K562 (cell line): ENCODE measurements around the gene WFIKKN2. TPM values are rescaled to one million over a fixed set of nuclear protein-coding genes. Genes with fewer than 3 reads are reported as not detected.

Source experiments
- ATAC-seq: fragments of 200-7000 bp; cut with Tn5 transposase; 3 replicates; pipeline ENCODE4 v1.9.1; 2020; ENCODE audit warnings: moderate library complexity
- BruUV-seq: library from RNA; stranded (reverse); fragments of 400-500 nt; replicated peaks from 2 replicates; lab custom pipeline; 2021; lab: Mats Ljungman, UMichigan
- CTCF ChIA-PET: fragments of 300-600 bp; formaldehyde crosslinking; extraction: SDS; loops from one replicate; lab custom pipeline; 2021; ENCODE audit warnings: low intra/inter-chr PET ratio; lab: Yijun Ruan, JAX
- POLR2A ChIA-PET: fragments of 300-600, 350-650 bp; sonication (Branson Sonifier 250); formaldehyde crosslinking; extraction: SDS; loops from one replicate; lab custom pipeline; 2021; ENCODE audit warnings: antibody characterized with exemption, inconsistent platforms; lab: Yijun Ruan, JAX
- DNase-seq, 4 experiments: peaks; one replicate each; pipeline versions ENCODE4 v3.0.0 to v3.0.0-alpha.2; 2011 to 2018; ENCODE audit warnings: low spot score in 3 of 4, mixed read lengths in 3 of 4; ENCODE audit errors: extremely low read depth in 1 of 4
- FAIRE-seq: peaks from 2 replicates; lab custom pipeline; 2011; peaks lifted over from hg19 to GRCh38; lab: Jason Lieb, UNC
- H2AFZ ChIP-seq: 2 replicates; pipeline ENCODE4 v1.6.0; 2011; ENCODE audit warnings: low read depth, low read length, control low read depth, inconsistent platforms
- H3K27ac ChIP-seq: fragments of 200-600 bp; 3 replicates; pipeline ENCODE4 v1.8.0; 2011; ENCODE audit warnings: low read depth, mild to moderate bottlenecking, control low read depth, inconsistent platforms, low read length, moderate library complexity, mixed read lengths; ENCODE audit errors: extremely low read depth
- H3K27me3 ChIP-seq, 2 experiments: fragments of 300-600 bp in 1 of 2; 2 replicates in 1 of 2; 3 replicates in 1 of 2; pipeline versions ENCODE4 v1.6.0 to v1.8.0; 2011; ENCODE audit warnings: inconsistent platforms in 2 of 2, low read length in 2 of 2, mild to moderate bottlenecking in 1 of 2, mixed read lengths in 1 of 2, moderate library complexity in 1 of 2; ENCODE audit not compliant: control insufficient read depth in 2 of 2, insufficient read depth in 2 of 2
- H3K36me3 ChIP-seq: fragments of 300-600 bp; 3 replicates; pipeline ENCODE4 v1.8.0; 2011; ENCODE audit warnings: mild to moderate bottlenecking, low read length, inconsistent platforms; ENCODE audit not compliant: control insufficient read depth, insufficient read depth
- H3K4me1 ChIP-seq, 2 experiments: fragments of 200-600 bp in 1 of 2; replicated peaks in 1 of 2; 2 replicates in 1 of 2; 3 replicates in 1 of 2; pipeline versions ENCODE4 v1.5.1 to v1.8.0; 2011; ENCODE audit warnings: inconsistent platforms in 2 of 2, low read length in 2 of 2, mild to moderate bottlenecking in 1 of 2, mixed read lengths in 1 of 2, moderate library complexity in 1 of 2; ENCODE audit not compliant: control insufficient read depth in 2 of 2, insufficient read depth in 2 of 2
- H3K4me2 ChIP-seq: 2 replicates; pipeline ENCODE4 v1.6.1; 2011; ENCODE audit warnings: low read length, control low read depth, inconsistent platforms, mixed read lengths; ENCODE audit not compliant: insufficient read depth
- H3K4me3 ChIP-seq: fragments of 200-600 bp; sonication (generic), shearing (Covaris generic); 2 replicates; pipeline ENCODE4 v1.5.1; 2016; ENCODE audit warnings: control low read depth, inconsistent platforms
- H3K79me2 ChIP-seq: fragments of 200-600 bp; 3 replicates; pipeline ENCODE4 v1.8.0; 2011; ENCODE audit warnings: low read length, inconsistent platforms; ENCODE audit not compliant: control insufficient read depth, insufficient read depth
- H3K9ac ChIP-seq, 2 experiments: 2 replicates each; pipeline versions ENCODE4 v1.6.0 to v1.6.1; 2011; ENCODE audit warnings: low read depth in 2 of 2, low read length in 2 of 2, control low read depth in 1 of 2, inconsistent platforms in 1 of 2, mild to moderate bottlenecking in 1 of 2, mixed read lengths in 1 of 2; ENCODE audit not compliant: insufficient read depth in 1 of 2
- H3K9me1 ChIP-seq: one replicate; pipeline ENCODE4 v1.6.0; 2011; ENCODE audit warnings: inconsistent platforms, mild to moderate bottlenecking, low read length, moderate library complexity; ENCODE audit not compliant: control insufficient read depth, insufficient read depth
- H3K9me3 ChIP-seq: replicated peaks from 2 replicates; pipeline ENCODE4 v1.5.1; 2011; ENCODE audit warnings: low read depth, low read length, inconsistent platforms; ENCODE audit not compliant: control insufficient read depth, insufficient read depth
- H4K20me1 ChIP-seq: replicated peaks from 2 replicates; pipeline ENCODE4 v1.6.1; 2011; ENCODE audit warnings: low read length, inconsistent platforms, mixed read lengths; ENCODE audit not compliant: control insufficient read depth, insufficient read depth
- ARID2 ChIP-seq: fragments of 450-650 bp; IDR thresholded peaks from 2 replicates; pipeline ENCODE4 v1.6.1; 2017; ENCODE audit warnings: antibody characterized with exemption, mild to moderate bottlenecking
- BMI1 ChIP-seq: fragments of 150-350 bp; IDR thresholded peaks from 2 replicates; pipeline ENCODE4 v1.6.1; 2014; ENCODE audit warnings: low read length
- CBFA2T2 ChIP-seq: fragments of 450-650 bp; conservative IDR thresholded peaks from 2 replicates; pipeline ENCODE4 v1.6.1; 2017; ENCODE audit warnings: mild to moderate bottlenecking
- EP300 ChIP-seq: IDR thresholded peaks from 2 replicates; pipeline ENCODE4 v1.6.1; 2012; ENCODE audit warnings: low read length, improper control_type of control experiment
- EP400 ChIP-seq: fragments of 450-650 bp; IDR thresholded peaks from 2 replicates; pipeline ENCODE4 v1.6.1; 2017; ENCODE audit warnings: antibody characterized with exemption, mild to moderate bottlenecking, moderate library complexity
- HNRNPL ChIP-seq: fragments of 200-400 bp; formaldehyde crosslinking; IDR thresholded peaks from 2 replicates; pipeline ENCODE4 v1.6.1; 2017; ENCODE audit warnings: low read depth, mild to moderate bottlenecking, low read length
- ILF3 ChIP-seq: fragments of 450-650 bp; IDR thresholded peaks from 2 replicates; pipeline ENCODE4 v1.6.1; 2018; ENCODE audit warnings: antibody characterized with exemption, mild to moderate bottlenecking, moderate library complexity, borderline replicate concordance
- JUNB ChIP-seq: fragments of 450-650 bp; formaldehyde crosslinking; conservative IDR thresholded peaks from 2 replicates; pipeline ENCODE4 v1.4.0; 2020; ENCODE audit warnings: mild to moderate bottlenecking
- MTA1 ChIP-seq: fragments of 450-650 bp; IDR thresholded peaks from 2 replicates; pipeline ENCODE4 v1.6.1; 2017; ENCODE audit warnings: borderline replicate concordance
- NR2F6 ChIP-seq: fragments of 450-650 bp; formaldehyde crosslinking; IDR thresholded peaks from 2 replicates; pipeline ENCODE4 v1.4.0; 2020; ENCODE audit warnings: mild to moderate bottlenecking
- POLR2A ChIP-seq: fragments of 450-650 bp; conservative IDR thresholded peaks from 2 replicates; pipeline ENCODE4 v1.6.1; 2016
- PTTG1 ChIP-seq: fragments of 450-650 bp; IDR thresholded peaks from 2 replicates; pipeline ENCODE4 v1.6.1; 2016; ENCODE audit warnings: low read depth, mild to moderate bottlenecking, missing genetic modification characterization, missing compliant biosample characterization
- XRCC4 ChIP-seq: IDR thresholded peaks from one replicate; pipeline ENCODE4 v1.6.1; 2011; ENCODE audit not compliant: insufficient read depth, insufficient read length; ENCODE audit errors: extremely low read depth
- ZNF277 ChIP-seq: fragments of 250-450 bp; sonication (Bioruptor Pico); IDR thresholded peaks from 2 replicates; pipeline ENCODE4 v1.8.0; 2022; ENCODE audit warnings: inconsistent platforms, mild to moderate bottlenecking, moderate library complexity, borderline replicate concordance
- ZNF644 ChIP-seq: fragments of 200-800 bp; sonication (Bioruptor generic); IDR thresholded peaks from 2 replicates; pipeline ENCODE4 v1.6.1; 2016; ENCODE audit warnings: low read depth, missing genetic modification characterization, missing compliant biosample characterization
- ZNF77 ChIP-seq: fragments of 250-450 bp; sonication (Bioruptor Pico); IDR thresholded peaks from 2 replicates; pipeline ENCODE4 v1.5.0; 2020
- WGBS: fragments of 100-300 bp; shearing (Covaris generic); methylation state at CpG from one replicate; pipeline ENCODE4 v1.1.6; 2016; ENCODE audit warnings: low coverage, mixed read lengths; ENCODE audit not compliant: insufficient coverage; ENCODE audit errors: missing lambda C conversion rate; 5-methylcytosine and 5-hydroxymethylcytosine counted together
- in situ Hi-C: fragments of 300-500 bp; cut with MboI; formaldehyde crosslinking; loops from 4 replicates; pipeline ENCODE4 v1.15.0; 2018; ENCODE audit warnings: inconsistent platforms, mixed read lengths
- intact Hi-C: fragments of 100-400 bp; cut with micrococcal nuclease; formaldehyde crosslinking; loops from 2 replicates; pipeline ENCODE4 v1.14.2; 2022
- polyA plus RNA-seq, 8 experiments: library from polyadenylated mRNA; depleted of rRNA in 4 of 8; stranded (reverse) in 5 of 8; unstranded in 3 of 8; fragments of >200 nt; fragmentation: Nextera tagmentation in 2 of 8; fragmentation: Illumina TruSeq in 1 of 8; extraction: Ambion mirVana in 2 of 8; extraction: Trizol in 1 of 8; gene quantifications; 2 replicates each; pipeline versions ENCODE4 v1.2.1 to v1.2.3, GENCODE V29; 2011 to 2014; ENCODE audit warnings: inconsistent platforms in 1 of 8, missing spikeins in 1 of 8
- total RNA-seq, 7 experiments: library from RNA; depleted of rRNA in 6 of 7; stranded (reverse); fragments of >200 nt in 6 of 7; fragmentation: Illumina TruSeq in 2 of 7; extraction: Trizol in 2 of 7; gene quantifications; 2 replicates each; pipeline versions ENCODE4 v1.2.1 to v1.2.3, GENCODE V29; 2011 to 2021; ENCODE audit warnings: low replicate concordance in 1 of 7

WFIKKN2 gene
- total and polyA plus RNA-seq, 9 of the 15 experiments (the other 6 are each of a cell fraction or from before 2014, with no cell fraction given): 0.07 TPM; not detected in 8

GRCh38 chr17:50817838-50818237 is 17.5 kb upstream of the WFIKKN2 start (continued):
- TF ChIP-seq EP400 (no peak), XRCC4 (no peak), POLR2A (no peak), EP300 (no peak)

- H3K4me1 ChIP-seq: peaks cover 3 to 6% of the 10 kb centered on the region in 2 experiments; a peak in 3 of 5 replicates
- no peak overlapping the region for H3K4me2 ChIP-seq
- FAIRE-seq: no peak
- H3K27me3 ChIP-seq: no peaks in the 10 kb centered on the region
- H3K27ac ChIP-seq: no peak overlapping the region
- CTCF ChIA-PET: interaction anchor here (1.9 kb wide), 1 partner anchor 24 kb away, joined by 8 read pairs; no protein-coding TSS in a partner anchor
- no TSS peak for BruUV-seq
- H3K79me2 ChIP-seq: no peaks in the 10 kb centered on the region
- no peaks in the 10 kb centered on the region for H3K9me1 ChIP-seq
- in situ Hi-C loops (no loop called here), intact Hi-C loops (no loop called here)
- no peak overlapping the region for H3K4me3 ChIP-seq
- no peaks in the 10 kb centered on the region; the same call in 1 of the 2 replicates for H3K9me3 ChIP-seq
- no peak for DNase-seq
- TF ChIP-seq ARID2: no peak
- no peak for TF ChIP-seq JUNB
- no peak for TF ChIP-seq ILF3
- TF ChIP-seq MTA1: no peak
- TF ChIP-seq ZNF77: no peak
- no peak for TF ChIP-seq BMI1
- no peak for TF ChIP-seq PTTG1
- TF ChIP-seq NR2F6 (CRISPR knock-in tag): no peak
- TF ChIP-seq ZNF277 (CRISPR knock-in tag): no peak
- no peak for TF ChIP-seq HNRNPL
- no peak for TF ChIP-seq ZNF644 (tag)
- TF ChIP-seq CBFA2T2: no peak
- ATAC-seq: no peak
- no peaks in the 10 kb centered on the region for H3K36me3 ChIP-seq
- no peaks in the 10 kb centered on the region for H4K20me1 ChIP-seq
- POLR2A ChIA-PET: interaction anchor here (0.6 kb wide), 2 partner anchors 34 to 164 kb away, joined by 3 read pairs; no protein-coding TSS in a partner anchor
- H2AFZ ChIP-seq: no peak overlapping the region
- no peak overlapping the region for H3K9ac ChIP-seq
- WGBS: 49% methylated on average over 4 of the region's 4 CpGs
These were observed 17.1 kb upstream of the WFIKKN2 start for GRCh38 chr17:50818261-50818660.
